Caki2 (cell line): ENCODE measurements around the gene ANKRD11. TPM values are rescaled to one million over a fixed set of nuclear protein-coding genes. Genes with fewer than 3 reads are reported as not detected.

Source experiments
- DNase-seq: peaks from one replicate; pipeline ENCODE4 v3.0.0-alpha.2; 2015; ENCODE audit warnings: low read depth
- in situ Hi-C: cut with HindIII; loops from 2 replicates; pipeline ENCODE4 v1.10.0; 2016; ENCODE audit warnings: low sequenced_read_pairs, low pct_unique_long_range_greater_than_20kb, mixed read lengths
- total RNA-seq: library from RNA; depleted of rRNA; stranded (reverse); fragments of >200 nt; shearing (Covaris generic); gene quantifications from 2 replicates; pipeline ENCODE4 v1.2.3, GENCODE V29; 2014; ENCODE audit warnings: low replicate concordance

The ANKRD11 gene
- total RNA-seq, 1 experiment from 2014 or later, result 56.3 TPM

- in situ Hi-C loops, result no loop called here
Observed at GRCh38 chr16:89507834-89508590, 17.7 kb upstream of the ANKRD11 start, which contains the start of gene SPG7. Gene SPG7 (plus strand): TSS chr16:89508403. CDS start chr16:89508418, 15 bp downstream.

GRCh38 chr16:89507214-89507833 lies 17.0 kb upstream of the ANKRD11 start:
- in situ Hi-C loops, result no loop called here
- no peak for DNase-seq

More at GRCh38 chr16:89507834-89508590, 17.7 kb upstream of the ANKRD11 start, which contains the start of gene SPG7:
- DNase-seq, result peak; percentile 82

GRCh38 chr16:89506791-89507191 lies 16.4 kb upstream of the ANKRD11 start:
- DNase-seq, result peak; percentile 46
- in situ Hi-C loops, result no loop called here

GRCh38 chr16:89506113-89506504 lies 15.7 kb upstream of the ANKRD11 start:
- peak; percentile 38 for DNase-seq
- in situ Hi-C loops, result no loop called here

GRCh38 chr16:89505204-89506112 lies 15.1 kb upstream of the ANKRD11 start:
- in situ Hi-C loops, result no loop called here

GRCh38 chr16:89504091-89504490 lies 13.7 kb upstream of the ANKRD11 start:
- in situ Hi-C loops, result no loop called here
- DNase-seq, result no peak

More at GRCh38 chr16:89505204-89506112, 15.1 kb upstream of the ANKRD11 start:
- DNase-seq, result peak; percentile 94

GRCh38 chr16:89502081-89502843 lies 11.9 kb upstream of the ANKRD11 start:
- peak; percentile 97 for DNase-seq
- in situ Hi-C loops, result no loop called here

GRCh38 chr16:89499767-89500166 lies 9.4 kb upstream of the ANKRD11 start:
- in situ Hi-C loops, result no loop called here
- no peak for DNase-seq

GRCh38 chr16:89498839-89499238 lies 8.5 kb upstream of the ANKRD11 start:
- no peak for DNase-seq
- in situ Hi-C loops, result no loop called here

- in situ Hi-C loops, result no loop called here
- no peak for DNase-seq
Observed at GRCh38 chr16:89495121-89495520, 4.8 kb upstream of the ANKRD11 start.

GRCh38 chr16:89493776-89494175 lies 3.4 kb upstream of the ANKRD11 start:
- DNase-seq, result no peak
- in situ Hi-C loops, result no loop called here

- peak; percentile 45 for DNase-seq
- in situ Hi-C loops, result no loop called here
Observed at GRCh38 chr16:89491974-89492687, 1.8 kb upstream of the ANKRD11 start.

GRCh38 chr16:89491238-89491869 lies 993 bp upstream of the ANKRD11 start:
- in situ Hi-C loops, result no loop called here
- DNase-seq, result no peak

GRCh38 chr16:89489898-89490438 lies 393 bp downstream of the ANKRD11 start:
- in situ Hi-C loops, result no loop called here
- DNase-seq, result no peak

- DNase-seq, result peak; percentile 83
- in situ Hi-C loops, result no loop called here
Observed at GRCh38 chr16:89489040-89489897, 1.1 kb downstream of the ANKRD11 start.

- no peak for DNase-seq
- in situ Hi-C loops, result no loop called here
Observed at GRCh38 chr16:89485701-89486246, 4.6 kb downstream of the ANKRD11 start.
